Activated CD4-positive, alpha-beta T cell treated with anti-CD3 and anti-CD28 coated beads, Interleukin-2, Interleukin-4, amounts not matched to agents 100 ng/mL and 50 ng/mL, durations not matched to agents 16 hours and 8 hours (primary cell): ENCODE measurements around the gene ZNF124.
"Not testable (repeated sequence)": the region's sequence is repeated elsewhere in the genome, so short reads cannot be mapped to it uniquely, and the experiment has no call there.

ENCODE experiments used
- DNase-seq: peaks from one replicate; pipeline ENCODE4 v3.0.0-alpha.2; 2020; ENCODE audit warnings: low spot score

Gene ZNF124

DNA sequence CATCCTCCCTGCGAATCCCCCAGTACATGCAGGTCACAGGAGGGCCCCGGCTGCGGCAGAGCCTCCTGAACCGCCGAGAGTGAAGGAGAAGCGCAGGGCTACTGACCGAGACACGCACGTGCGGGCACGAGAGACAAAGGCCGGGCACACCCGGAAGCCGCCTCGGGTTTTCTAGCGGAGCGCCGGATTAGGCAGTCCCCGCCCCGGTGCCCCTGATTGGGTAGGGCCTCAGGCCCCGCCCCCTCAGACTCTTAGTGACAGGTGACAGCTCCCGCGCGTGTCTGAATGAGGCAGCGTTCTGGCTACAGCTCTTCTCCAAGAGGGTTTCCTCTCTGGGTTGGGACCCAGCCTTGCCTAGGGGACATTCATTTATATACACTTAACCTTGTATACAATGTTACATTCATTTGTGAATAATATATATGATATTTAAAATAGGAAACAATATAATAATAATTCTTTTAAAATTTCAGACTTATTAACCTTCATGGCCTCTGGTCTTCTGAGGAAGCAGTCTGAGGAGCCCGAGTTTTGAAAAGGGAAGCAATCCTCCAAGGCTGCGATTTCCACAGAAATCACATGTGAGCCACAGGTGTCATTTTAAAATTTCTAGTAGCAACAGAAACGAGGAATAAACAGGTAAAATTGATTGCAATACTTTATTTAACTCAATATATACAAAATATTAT lies at the start of gene ZNF124:
Gene ZNF124, minus strand, starts transcription at position 146 of the 689 bp plus-strand sequence. Its CDS starts 143 bp downstream, at position 3.
- not testable (repeated sequence) for DNase-seq

DNA sequence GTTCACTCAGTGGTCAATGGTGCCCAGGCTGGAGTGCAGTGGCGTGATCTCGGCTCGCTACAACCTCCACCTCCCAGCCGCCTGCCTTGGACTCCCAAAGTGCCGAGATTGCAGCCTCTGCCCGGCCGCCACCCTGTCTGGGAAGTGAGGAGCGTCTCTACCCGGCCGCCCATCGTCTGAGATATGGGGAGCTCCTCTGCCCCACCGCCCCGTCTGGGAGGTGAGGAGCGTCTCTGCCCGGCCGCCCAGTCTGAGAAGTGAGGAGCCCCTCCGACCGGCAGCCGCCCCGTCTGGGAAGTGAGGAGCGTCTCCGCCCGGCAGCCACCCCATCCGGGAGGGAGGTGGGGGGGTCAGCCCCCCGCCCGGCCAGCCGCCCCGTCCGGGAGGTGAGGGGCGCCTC lies 48.5 kb upstream of the ZNF124 start:
- not testable (repeated sequence) for DNase-seq

DNA sequence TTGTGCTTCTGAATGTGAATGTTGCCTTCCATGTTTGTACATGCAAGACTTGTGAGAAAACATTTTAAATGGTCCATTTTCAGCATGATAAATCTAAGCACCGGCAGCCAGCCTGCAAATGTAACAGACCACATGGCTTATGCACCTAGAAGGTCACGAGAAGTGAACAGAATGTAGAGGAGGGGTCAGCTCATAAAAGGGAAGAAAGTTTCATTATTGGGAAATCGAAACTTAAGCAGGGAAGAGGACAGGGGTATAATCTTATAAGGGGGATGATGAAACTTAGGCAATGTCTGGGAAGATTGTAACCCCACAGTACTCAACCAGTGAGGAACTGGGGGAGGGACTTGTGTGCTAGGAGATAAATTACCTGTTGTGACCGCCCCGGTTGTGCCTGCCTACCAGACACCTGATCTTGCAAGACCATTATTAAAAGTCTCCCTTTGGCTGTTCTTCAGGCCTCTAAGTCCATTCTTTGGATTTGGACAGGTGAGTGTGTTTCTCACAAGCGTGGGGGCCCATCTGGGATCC lies 46.4 kb upstream of the ZNF124 start:
- DNase-seq: no peak

DNA sequence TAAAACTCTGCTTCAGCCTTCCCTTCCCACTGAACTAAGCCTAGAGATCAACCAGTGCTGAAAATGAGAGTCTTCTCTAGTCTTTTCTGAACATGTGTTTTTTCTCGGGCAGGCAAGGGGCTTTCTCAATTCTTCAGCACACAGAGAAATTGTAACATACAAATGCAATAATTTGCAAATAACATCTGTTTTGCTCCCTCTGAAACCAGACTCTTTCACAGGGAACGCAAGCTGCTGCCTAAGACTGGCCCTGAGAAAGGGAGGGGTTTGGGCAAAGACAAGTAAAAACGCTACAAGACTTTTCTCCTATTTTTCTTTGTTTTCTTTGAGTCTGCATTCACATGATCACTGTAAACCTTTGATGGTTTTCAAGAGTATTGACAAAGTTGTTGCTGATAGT lies 44.4 kb upstream of the ZNF124 start:
- no peak for DNase-seq

DNA sequence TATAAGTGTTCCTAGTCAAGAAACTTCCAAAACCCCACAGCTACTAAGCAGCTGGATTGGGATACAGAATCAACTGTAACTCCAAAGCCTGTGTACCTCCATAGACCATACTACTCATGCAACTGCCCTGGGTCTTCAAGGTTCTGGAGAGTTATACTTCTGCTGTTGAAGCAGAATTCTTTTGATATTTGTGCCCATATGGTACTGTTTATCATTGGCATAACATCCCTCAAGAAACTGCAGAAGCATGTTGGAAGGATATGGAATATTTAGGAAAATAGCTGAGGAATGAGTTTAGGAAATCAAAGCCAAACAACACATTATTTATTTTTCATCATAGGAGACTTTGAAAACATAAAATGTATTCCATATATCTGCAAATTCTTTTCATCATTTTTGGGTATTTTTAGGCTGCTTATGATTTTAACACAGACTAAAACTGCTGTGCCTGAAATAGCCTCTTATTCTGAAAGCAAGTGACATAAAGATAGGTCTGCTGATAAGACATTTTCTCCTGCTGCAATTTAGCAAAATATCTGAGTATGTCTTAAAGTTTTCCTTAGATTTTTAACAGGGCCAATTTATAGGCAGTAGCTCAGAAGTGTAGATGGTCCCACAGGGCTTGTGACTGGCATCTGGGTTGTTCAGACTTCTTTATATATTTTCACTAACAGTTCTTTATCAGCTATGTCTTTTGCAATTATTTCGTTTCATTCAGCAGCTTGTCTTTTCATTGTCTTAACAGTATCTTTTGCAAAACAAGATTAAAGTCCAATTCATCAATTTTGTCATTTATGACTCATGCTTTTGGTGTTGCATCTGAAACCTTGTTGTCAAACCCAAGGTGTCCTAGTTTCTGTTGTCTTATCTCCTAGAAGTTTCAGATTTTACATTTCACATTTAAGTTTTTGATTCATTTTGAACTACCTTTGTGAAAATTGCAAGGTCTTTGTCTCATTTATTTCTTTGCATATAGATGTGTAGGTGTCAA lies 41.1 kb upstream of the ZNF124 start:
- DNase-seq: peak; percentile 15

DNA sequence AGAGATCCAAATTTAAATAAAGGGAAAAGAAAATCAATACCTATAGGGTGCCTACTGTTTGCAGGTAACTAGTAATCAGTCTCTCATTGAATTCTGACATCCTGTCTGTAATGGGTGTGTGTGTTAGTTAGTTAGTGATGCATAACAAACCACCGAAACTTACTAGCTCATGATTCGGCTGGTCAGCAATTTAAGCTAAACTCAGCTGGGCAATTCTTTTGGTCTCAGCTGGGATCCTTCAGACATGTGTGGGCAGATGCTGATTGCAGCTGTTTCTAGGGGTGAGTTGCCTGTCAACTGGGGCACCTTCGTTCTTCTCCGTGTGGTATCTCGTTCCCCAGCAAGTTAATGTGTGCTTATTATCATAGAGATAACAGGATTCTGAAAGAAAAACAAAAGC lies 40.2 kb upstream of the ZNF124 start:
- DNase-seq: peak; percentile 6

DNA sequence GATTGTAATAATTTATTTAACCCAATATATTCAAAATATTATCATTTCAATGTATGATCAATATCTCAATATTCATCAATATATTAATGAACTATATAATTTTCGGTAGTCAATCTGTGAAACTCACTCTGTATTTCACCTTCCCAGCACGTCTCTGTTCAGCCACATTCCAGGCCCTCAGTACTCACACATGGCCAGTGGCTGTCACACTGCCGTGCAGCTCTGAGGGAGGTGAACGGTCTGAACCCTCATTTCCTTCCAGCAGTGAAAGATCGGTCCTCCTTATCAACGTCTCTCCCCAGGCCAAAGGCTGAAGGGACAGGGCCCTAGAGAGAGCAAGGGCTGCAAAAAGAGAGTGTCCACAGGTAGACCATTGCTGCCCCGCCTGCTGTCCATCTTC lies 39.5 kb upstream of the ZNF124 start:
- no peak for DNase-seq

DNA sequence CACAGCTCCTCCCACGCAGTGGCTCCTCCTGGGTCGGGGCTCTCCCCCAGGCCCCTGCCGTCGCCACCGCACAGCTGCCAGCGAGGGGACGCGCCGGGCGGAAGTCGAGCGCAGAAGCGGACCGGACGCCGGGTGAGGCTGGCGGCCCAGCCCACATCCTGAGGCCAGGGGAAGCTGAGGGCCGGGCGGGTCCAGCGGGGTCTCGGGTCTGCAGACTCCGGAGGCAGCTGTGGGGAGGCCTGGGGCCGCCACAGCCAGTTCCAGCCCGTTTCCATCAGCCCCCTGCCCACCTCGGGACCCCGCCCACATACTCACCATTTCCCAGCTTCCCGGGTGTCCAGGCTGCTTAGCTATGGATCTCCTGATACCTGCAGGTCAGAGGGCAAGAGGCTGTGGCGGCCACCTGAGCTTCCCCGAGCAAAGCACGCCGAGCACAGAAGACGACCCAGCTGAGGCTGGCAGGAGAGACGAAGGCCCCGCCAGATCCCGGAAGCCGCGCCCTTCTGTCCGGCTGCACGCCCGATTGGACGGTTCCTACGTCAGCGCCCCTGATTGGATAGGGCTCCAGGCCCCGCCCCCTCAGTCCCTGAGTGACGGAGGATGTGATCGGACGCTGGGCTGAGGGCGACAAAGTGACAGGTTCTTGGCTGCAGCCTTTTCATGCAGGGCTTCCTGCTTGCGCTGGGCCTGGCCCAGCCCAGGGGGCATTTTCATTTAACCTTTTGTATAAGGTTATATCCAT lies 38.7 kb upstream of the ZNF124 start:
- peak; percentile 94 for DNase-seq

DNA sequence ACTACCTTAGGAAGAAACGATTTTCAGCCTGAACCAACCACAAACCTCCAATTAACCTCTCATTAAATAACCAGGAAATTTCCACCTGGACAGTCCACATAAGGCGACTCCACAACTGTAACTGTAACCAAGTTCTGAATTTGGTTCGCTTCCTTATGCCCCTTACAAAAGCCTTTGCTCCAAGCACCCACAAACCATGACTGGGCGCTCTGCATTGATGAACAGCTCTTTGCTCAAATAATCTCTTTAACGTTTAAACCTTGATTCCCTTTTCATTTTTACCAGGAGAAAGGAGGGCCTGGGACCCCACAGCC lies 38.2 kb upstream of the ZNF124 start:
- no peak for DNase-seq

DNA sequence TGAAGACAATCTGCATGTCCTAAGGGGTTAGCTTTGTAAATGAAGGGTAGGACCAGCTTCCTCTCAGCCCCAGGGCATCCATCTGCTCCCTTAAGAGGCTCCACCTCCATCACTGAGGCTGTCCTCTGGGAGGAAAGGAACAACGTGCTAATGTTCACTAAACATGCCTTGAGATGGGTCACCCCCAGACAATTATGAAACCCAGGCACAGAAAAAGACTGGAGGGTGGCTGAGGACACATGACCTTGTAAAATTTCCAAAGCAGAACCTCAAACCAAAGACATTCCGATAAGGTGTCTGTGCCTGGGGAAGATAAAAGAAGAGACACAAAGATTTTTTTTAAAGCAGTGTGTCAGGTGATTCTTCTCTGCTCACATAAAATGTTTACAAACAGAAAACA lies 37.6 kb upstream of the ZNF124 start:
- DNase-seq: no peak

DNA sequence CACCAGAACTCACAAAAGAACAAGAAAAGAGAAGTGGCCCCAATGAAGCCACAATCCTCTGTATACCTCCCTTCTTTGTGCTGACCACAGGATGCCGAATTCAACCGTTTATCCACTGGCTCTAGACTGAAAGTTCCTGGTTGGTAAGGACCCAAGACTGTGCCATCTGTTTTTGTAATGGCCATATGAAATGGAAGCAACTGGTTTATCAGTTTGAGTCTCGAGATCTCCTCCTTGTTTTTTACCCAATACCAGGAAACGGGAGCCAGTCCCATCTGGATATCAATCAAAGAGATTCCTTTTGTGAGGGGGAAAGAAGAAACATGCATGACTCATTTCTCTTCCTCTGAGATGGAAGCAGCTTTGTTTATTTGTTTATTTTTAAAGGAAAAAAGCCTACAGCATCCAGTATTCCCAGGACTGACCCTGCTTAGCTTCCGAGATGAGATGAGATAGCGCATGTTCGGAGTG lies 32.4 kb upstream of the ZNF124 start:
- DNase-seq: no peak

DNA sequence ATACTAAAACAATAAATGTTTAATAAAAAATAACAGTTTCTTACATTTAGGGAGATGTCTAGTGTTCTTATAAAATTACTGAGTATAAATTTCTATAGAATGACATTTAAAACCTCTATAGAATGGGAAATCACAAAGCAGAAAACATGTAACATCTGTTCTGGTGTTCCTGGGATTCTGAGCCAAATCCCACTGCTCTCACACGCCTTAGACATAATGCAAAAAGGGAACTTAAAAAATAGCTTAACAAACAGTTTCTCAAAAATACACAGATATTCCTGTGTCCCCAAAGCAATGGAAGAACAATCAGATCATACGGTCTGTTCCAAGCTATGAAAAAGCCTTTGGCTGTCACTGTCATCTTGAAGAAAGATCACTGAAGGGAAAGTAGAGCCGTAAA lies 27.0 kb upstream of the ZNF124 start:
- no peak for DNase-seq

DNA sequence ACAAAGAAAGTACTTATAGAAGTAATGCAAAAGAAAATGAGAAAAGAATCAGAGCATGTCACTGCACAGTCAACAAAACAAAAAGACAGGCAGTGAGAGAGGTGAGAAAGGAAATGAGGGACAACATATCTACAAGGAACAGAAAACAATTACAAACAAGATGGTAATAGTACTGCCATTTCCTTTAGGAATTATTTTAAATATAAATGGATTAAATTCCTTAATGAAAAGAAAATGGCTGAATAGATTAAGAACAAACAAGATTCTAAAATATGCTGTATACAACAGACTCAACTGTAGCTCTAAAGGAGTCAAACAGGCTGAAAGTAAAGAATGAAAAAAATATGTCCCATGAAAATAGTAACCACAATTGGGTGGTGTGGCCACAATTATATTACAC lies 22.1 kb upstream of the ZNF124 start:
- DNase-seq: no peak

DNA sequence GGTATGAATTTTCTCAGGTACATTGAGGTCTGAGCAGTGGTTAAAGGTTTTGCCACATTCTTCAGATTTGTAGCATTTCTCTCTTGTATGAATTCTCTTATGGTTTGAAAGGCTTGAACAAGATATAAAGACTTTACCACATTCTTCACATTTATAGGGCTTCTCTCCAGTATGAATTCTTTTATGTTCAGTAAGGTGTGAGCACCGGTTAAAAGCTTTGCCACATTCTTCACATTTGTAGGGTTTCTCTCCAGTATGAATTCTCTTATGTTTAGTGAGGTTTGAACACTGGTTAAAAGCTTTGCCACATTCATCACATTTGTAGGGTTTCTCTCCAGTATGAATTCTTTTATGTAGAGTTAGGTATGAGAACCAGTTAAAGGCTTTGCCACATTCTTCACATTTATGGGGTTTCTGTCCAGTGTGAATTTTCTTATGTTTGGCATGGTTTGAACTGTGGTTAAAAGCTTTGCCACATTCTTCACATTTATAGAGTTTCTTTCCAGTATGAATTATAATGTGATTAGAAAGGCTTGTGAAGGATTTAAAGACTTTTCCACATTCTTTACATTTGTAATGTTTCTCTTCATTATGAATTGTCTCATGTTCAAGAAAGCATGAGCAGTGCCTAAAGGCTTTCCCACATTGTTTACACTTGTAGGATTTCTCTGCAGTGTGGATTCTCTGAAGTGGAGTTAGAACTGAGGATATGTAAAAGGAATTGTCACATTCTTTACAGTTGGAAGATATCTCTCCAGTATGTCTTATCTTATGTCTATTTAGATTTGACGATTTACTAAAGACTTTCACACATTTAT lies 18.4 kb upstream of the ZNF124 start:
- no peak for DNase-seq

DNA sequence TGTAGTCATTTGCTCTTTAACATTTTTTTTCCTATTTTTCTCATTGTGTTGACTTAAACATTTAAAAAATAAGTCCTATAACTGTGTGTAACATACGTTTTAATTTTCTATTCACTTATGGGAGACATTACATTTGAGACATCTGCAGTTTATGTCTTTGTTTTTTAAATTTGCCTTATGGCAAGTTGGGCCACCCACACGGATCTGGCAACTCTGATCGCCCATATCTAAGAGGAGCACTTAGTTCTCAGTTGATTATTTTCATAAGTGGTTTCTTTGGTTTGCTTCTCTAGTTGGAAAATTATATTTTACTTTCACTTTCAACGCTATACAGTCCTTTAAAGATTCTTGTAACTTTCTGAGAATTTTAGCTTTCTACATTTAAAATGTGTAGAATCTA lies 13.8 kb upstream of the ZNF124 start:
- no peak for DNase-seq

DNA sequence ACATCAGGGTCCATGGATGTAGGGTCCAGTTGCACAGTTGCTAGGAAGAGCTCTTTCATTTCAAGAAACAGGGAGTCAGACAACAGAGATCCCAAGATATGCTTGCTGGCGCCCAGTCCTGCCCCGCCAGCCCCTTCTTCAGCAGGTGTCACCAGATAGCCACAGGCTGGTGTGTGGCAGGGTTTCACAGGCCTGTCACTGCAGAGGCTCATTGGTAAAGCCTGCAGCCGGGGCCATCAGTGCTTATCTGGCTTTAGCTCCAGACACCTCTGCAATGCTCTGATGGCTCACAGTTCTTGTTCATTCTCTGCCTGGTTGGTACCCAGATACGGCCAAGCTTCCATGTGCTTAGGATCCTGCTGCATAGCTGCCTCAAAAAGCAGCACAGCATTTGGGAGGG lies 12.4 kb upstream of the ZNF124 start:
- no peak for DNase-seq

DNA sequence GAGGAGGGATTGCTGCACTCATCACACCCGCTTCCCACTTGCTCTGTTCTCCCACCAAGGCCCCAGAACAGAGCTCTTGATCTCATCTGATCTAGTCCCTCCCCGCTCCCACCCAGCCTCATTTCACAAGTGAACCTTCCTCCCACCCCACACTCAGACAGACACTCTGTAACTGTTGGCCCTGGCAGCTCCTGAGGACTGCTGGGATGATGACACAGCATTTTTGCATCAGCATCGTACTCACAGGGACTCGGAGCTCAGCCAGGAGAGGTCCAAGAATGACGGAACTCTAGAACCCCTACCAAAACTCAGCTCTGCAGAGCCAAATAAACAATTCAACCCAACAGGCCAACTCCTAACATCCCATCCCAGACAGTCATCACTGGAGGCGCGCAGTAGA lies 11.2 kb upstream of the ZNF124 start:
- no peak for DNase-seq

DNA sequence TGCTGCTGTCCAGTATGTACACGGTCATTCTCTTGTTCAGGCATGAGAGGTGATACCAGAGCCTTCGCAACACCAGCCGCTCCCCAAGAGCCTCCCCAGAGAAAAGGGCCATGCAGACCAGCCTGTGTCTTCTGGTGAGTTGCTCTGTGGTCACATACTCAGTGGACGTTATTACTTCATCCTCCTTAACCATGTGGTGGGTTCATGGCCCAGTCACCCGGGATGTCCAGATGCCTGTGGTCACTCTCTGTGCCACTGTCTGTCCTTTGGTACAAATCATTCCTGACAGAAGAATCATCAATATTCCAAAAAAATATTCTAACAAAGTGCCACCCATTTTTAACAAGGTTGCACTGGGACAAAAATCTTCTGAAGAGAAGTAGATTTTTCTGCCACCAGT lies 8.8 kb upstream of the ZNF124 start:
- no peak for DNase-seq

DNA sequence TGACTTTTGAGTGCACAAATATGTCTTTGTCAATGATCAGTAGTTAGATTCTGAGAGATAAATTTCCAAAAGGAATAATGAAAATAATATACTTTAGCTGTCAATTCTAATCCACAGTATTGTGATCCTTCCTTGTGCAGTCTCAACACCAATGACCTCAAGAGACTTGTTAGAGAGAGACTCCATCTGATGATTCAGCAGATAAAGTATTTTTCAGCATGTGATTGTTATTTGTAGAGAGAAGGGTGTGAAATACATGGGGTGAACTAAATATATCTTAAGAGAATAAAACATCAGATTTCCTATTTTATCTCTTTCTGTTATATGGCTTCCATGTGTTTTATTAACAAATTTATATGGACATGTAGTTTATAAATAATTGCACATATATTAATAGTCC lies 5.9 kb upstream of the ZNF124 start:
- DNase-seq: no peak

DNA sequence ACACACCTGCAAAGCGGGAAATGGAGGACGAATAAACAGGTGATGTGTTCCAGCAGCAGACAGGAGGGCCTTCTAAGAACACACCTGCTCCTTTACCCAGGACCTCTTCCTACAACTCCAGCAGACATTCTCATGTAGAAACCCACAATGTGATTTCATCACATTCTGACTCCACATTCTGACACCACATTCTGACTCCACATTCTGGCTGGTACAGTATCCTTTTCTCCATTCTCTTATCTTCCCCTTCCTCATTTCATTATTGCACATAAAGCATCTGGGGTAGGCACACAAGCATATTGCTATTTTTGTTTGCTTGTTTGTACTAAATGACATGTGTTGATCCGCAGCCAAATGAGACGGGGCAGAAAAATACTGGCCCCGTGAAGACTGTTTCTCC lies 3.6 kb upstream of the ZNF124 start:
- DNase-seq: no peak

DNA sequence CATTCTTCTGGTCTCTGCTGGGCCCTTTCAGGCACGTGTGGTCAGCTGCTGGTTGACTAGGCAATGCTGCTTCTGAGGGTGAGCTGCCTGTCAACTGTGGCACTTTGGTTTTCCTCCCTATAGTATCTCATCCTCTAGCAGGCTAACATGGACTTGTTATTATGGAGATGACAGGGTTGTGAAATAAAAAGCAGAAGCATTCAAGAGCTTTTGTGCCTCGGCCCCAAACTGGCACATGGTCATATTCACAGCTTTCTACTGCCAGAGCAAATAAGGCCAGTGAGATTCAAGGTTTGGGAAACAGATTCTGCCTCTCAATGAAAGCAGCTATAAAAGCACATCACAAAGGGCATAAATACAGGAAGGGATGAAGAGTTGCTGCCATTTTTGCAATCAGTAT lies 1.6 kb upstream of the ZNF124 start:
- DNase-seq: no peak

DNA sequence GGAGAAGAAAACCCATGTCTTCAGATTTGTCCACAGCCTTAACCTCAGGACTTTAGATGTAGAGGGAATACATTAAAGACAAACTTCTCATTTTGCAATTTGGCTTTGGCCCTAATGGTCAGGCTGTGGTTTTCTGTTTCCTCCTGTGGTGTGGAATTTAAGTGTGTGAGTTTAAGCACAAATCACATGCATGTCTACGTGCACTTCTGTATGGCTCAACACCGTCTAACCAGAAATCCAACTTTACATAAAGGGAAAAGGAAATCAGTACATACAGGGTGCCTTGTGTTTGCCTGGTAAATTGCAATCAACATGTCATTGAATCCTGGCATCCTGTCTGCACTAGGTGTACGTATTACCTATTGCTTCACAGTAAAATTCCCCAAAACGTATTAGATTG lies 1.2 kb upstream of the ZNF124 start:
- no peak for DNase-seq
